HepG2 (cell line): ENCODE data around the gene INTS15. TPM values are rescaled to one million over a fixed set of nuclear protein-coding genes. Genes with fewer than 3 reads are reported as not detected.

Experiments
- ATAC-seq: fragments of 200-7000 bp; cut with Tn5 transposase; 3 replicates; pipeline ENCODE4 v1.9.1; 2020; ENCODE audit warnings: mild to moderate bottlenecking, moderate library complexity
- BruUV-seq: library from RNA; stranded (reverse); fragments of 400-500 nt; replicated peaks from 2 replicates; lab custom pipeline; 2021; lab: Mats Ljungman, UMichigan
- CTCF ChIA-PET: fragments of 300-600 bp; formaldehyde crosslinking; extraction: SDS; loops from one replicate; lab custom pipeline; 2021; ENCODE audit warnings: low total read pairs, inconsistent platforms, low intra/inter-chr PET ratio; lab: Yijun Ruan, JAX
- POLR2A ChIA-PET: fragments of 350-600 bp; sonication (Branson Sonifier 250); formaldehyde crosslinking; loops from one replicate; lab custom pipeline; 2020; ENCODE audit warnings: antibody characterized with exemption, inconsistent platforms; lab: Yijun Ruan, JAX
- DNase-seq: peaks from one replicate; pipeline ENCODE4 v3.0.0-alpha.2; 2015; ENCODE audit warnings: low spot score
- FAIRE-seq: peaks from 3 replicates; lab custom pipeline; 2011; peaks lifted over from hg19 to GRCh38; lab: Jason Lieb, UNC
- H2AFZ ChIP-seq: one replicate; pipeline ENCODE4 v1.6.1; 2011; ENCODE audit warnings: low read length, inconsistent platforms
- H3K27ac ChIP-seq: fragments of 300-600 bp; 3 replicates; pipeline ENCODE4 v1.8.0; 2011; ENCODE audit warnings: mixed run types, mild to moderate bottlenecking, mixed read lengths, low read length, inconsistent platforms; ENCODE audit not compliant: insufficient read depth; ENCODE audit errors: extremely low read length
- H3K27me3 ChIP-seq, 2 experiments: fragments of 200-600 bp in 1 of 2; 2 replicates in 1 of 2; 3 replicates in 1 of 2; pipeline versions ENCODE4 v1.6.0 to v1.8.0; 2011; ENCODE audit warnings: low read length in 2 of 2, mild to moderate bottlenecking in 2 of 2, moderate library complexity in 2 of 2, inconsistent platforms in 1 of 2; ENCODE audit not compliant: insufficient read depth in 2 of 2, control insufficient read depth in 1 of 2
- H3K36me3 ChIP-seq, 2 experiments: fragments of 200-600 bp in 1 of 2; replicated peaks in 1 of 2; 2 replicates in 1 of 2; 3 replicates in 1 of 2; pipeline versions ENCODE4 v1.5.1 to v1.8.0; 2011; ENCODE audit warnings: low read length in 2 of 2, inconsistent platforms in 1 of 2; ENCODE audit not compliant: insufficient read depth in 2 of 2, control insufficient read depth in 1 of 2
- H3K4me1 ChIP-seq: 2 replicates; pipeline ENCODE4 v1.5.1; 2012; ENCODE audit warnings: low read length, inconsistent platforms; ENCODE audit not compliant: insufficient read depth
- H3K4me2 ChIP-seq: 2 replicates; pipeline ENCODE4 v1.6.0; 2011; ENCODE audit warnings: low read depth, low read length, inconsistent platforms
- H3K4me3 ChIP-seq, 3 experiments: fragments of 200-600 bp in 1 of 3; sonication (generic), shearing (Covaris generic) in 1 of 3; replicated peaks in 1 of 3; 2 replicates each; pipeline ENCODE4 v1.5.1; 2011 to 2016; ENCODE audit warnings: low read length in 3 of 3, inconsistent platforms in 2 of 3, low read depth in 2 of 3, mild to moderate bottlenecking in 2 of 3, control low read depth in 1 of 3, mixed read lengths in 1 of 3; ENCODE audit not compliant: insufficient read depth in 1 of 3
- H3K79me2 ChIP-seq: one replicate; pipeline ENCODE4 v1.6.1; 2011; ENCODE audit warnings: low read length, inconsistent platforms; ENCODE audit not compliant: insufficient read depth
- H3K9ac ChIP-seq: 2 replicates; pipeline ENCODE4 v1.6.0; 2011; ENCODE audit warnings: mild to moderate bottlenecking, low read depth, low read length, inconsistent platforms; ENCODE audit not compliant: insufficient read depth
- H3K9me3 ChIP-seq: 2 replicates; pipeline ENCODE4 v1.5.1; 2012; ENCODE audit warnings: mild to moderate bottlenecking, low read length
- H4K20me1 ChIP-seq: 2 replicates; pipeline ENCODE4 v1.6.0; 2011; ENCODE audit warnings: inconsistent platforms, mild to moderate bottlenecking, low read length, moderate library complexity; ENCODE audit not compliant: insufficient read depth
- AGO2 ChIP-seq: fragments of 200-400 bp; formaldehyde crosslinking; optimal IDR thresholded peaks from 2 replicates; pipeline ENCODE3; 2017; ENCODE audit warnings: mild to moderate bottlenecking, low read depth, low read length, moderate library complexity
- ARNTL ChIP-seq: sonication (generic); formaldehyde crosslinking; IDR thresholded peaks from 2 replicates; pipeline ENCODE4 v1.4.0; 2020; ENCODE audit warnings: mild to moderate bottlenecking, missing genetic modification reagents
- ASH2L ChIP-seq: fragments of 300-600, 200-600 bp; sonication (generic); IDR thresholded peaks from 2 replicates; pipeline ENCODE4 v1.7.0; 2017; ENCODE audit warnings: low read depth, mild to moderate bottlenecking, moderate library complexity, mixed read lengths, low read length; ENCODE audit not compliant: insufficient read length
- DBP ChIP-seq: sonication (generic); formaldehyde crosslinking; IDR thresholded peaks from 2 replicates; pipeline ENCODE4 v1.4.0; 2020; ENCODE audit warnings: missing genetic modification reagents; ENCODE audit errors: not compliant biosample characterization
- TERF1 ChIP-seq: sonication (generic); formaldehyde crosslinking; IDR thresholded peaks from 2 replicates; pipeline ENCODE4 v1.8.0; 2022; ENCODE audit warnings: mild to moderate bottlenecking, missing genetic modification reagents, moderate library complexity
- ZNF12 ChIP-seq: sonication (generic); formaldehyde crosslinking; IDR thresholded peaks from 2 replicates; pipeline ENCODE4 v1.5.0; 2020; ENCODE audit warnings: missing genetic modification reagents
- ZNF543 ChIP-seq: sonication (generic); formaldehyde crosslinking; IDR thresholded peaks from 2 replicates; pipeline ENCODE4 v1.4.0; 2020; ENCODE audit warnings: mild to moderate bottlenecking, missing genetic modification reagents
- ZNF687 ChIP-seq: sonication (generic); formaldehyde crosslinking; IDR thresholded peaks from 2 replicates; pipeline ENCODE4 v1.5.1; 2020; ENCODE audit warnings: mild to moderate bottlenecking, missing genetic modification reagents, moderate library complexity
- ZSCAN12 ChIP-seq: sonication (generic); formaldehyde crosslinking; IDR thresholded peaks from 2 replicates; pipeline ENCODE4 v1.9.0; 2021; ENCODE audit warnings: mild to moderate bottlenecking, missing genetic modification reagents
- whole genome bisulfite sequencing: methylation state at CpG from one replicate; pipeline ENCODE4 v1.1.6; 2017; ENCODE audit warnings: low lambda C conversion rate; 5-methylcytosine and 5-hydroxymethylcytosine counted together
- in situ Hi-C: cut with HindIII; loops from 2 replicates; pipeline ENCODE4 v1.10.0; 2017; ENCODE audit warnings: low pct_unique_long_range_greater_than_20kb; ENCODE audit not compliant: extremely low pct_ligation_motif_present
- intact Hi-C: fragments of 100-400 bp; cut with micrococcal nuclease; formaldehyde crosslinking; loops from one replicate; pipeline ENCODE4 v1.10.0; 2022; ENCODE audit not compliant: unreplicated experiment
- polyA plus RNA-seq, 8 experiments: library from polyadenylated mRNA; depleted of rRNA in 3 of 8; stranded (reverse) in 7 of 8; unstranded in 1 of 8; fragments of >200 nt; fragmentation: Illumina TruSeq in 4 of 8; extraction: Trizol in 4 of 8; gene quantifications; 2 replicates each; pipeline versions ENCODE4 v1.2.1 to v1.2.3, GENCODE V29; 2011 to 2016; ENCODE audit warnings: low read depth in 4 of 8, missing spikeins in 1 of 8, mixed read lengths in 1 of 8; ENCODE audit not compliant: insufficient read depth in 1 of 8
- total RNA-seq, 5 experiments: library from RNA; depleted of rRNA; stranded (reverse); fragments of >200 nt; fragmentation: Illumina TruSeq; extraction: Trizol; gene quantifications; 2 replicates each; pipeline ENCODE4 v1.2.3, GENCODE V29; 2016; ENCODE audit warnings: low read depth in 1 of 5
- TF ChIP-seq, protein P1 (sequence below): sonication (generic); formaldehyde crosslinking; IDR thresholded peaks from 2 replicates; pipeline ENCODE4 v1.4.0; 2020; ENCODE audit warnings: missing genetic modification reagents

INTS15 gene
- total and polyA plus RNA-seq, 2 of the 13 experiments (the other 11 are each of a cell fraction or from before 2014, with no cell fraction given) = 16.3 to 25.7 TPM

- 0 out of 2 replicates have a peak, but pooled peaks have one; percentile 10 for TF ChIP-seq ZNF687 (CRISPR knock-in tag)
- TF ChIP-seq AGO2 = peak; percentile 67
- TF ChIP-seq, protein P1, sequence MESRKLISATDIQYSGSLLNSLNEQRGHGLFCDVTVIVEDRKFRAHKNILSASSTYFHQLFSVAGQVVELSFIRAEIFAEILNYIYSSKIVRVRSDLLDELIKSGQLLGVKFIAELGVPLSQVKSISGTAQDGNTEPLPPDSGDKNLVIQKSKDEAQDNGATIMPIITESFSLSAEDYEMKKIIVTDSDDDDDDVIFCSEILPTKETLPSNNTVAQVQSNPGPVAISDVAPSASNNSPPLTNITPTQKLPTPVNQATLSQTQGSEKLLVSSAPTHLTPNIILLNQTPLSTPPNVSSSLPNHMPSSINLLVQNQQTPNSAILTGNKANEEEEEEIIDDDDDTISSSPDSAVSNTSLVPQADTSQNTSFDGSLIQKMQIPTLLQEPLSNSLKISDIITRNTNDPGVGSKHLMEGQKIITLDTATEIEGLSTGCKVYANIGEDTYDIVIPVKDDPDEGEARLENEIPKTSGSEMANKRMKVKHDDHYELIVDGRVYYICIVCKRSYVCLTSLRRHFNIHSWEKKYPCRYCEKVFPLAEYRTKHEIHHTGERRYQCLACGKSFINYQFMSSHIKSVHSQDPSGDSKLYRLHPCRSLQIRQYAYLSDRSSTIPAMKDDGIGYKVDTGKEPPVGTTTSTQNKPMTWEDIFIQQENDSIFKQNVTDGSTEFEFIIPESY (CRISPR knock-in tag) = peak; percentile 57; the same call in 1 of the 2 replicates
Measured at GRCh38 chr7:6604458-6604857, 14.6 kb downstream of the INTS15 start (continued).

- H3K27ac ChIP-seq = no peak overlapping the region
- H3K79me2 ChIP-seq = no peaks in the 10 kb centered on the region
- CTCF ChIA-PET = no interaction called here
- H3K27me3 ChIP-seq = no peaks in the 10 kb centered on the region
- in situ Hi-C loops (no loop called here), intact Hi-C loops (no loop called here)
- FAIRE-seq = no peak
- H3K36me3 ChIP-seq = peaks cover 0 to 22% of the 10 kb centered on the region in 2 experiments; a peak in 3 of 5 replicates
- no peak overlapping the region for H3K4me2 ChIP-seq
- WGBS = 97% methylated on average over 25 of the region's 36 CpGs
- no peak for DNase-seq
- H3K9me3 ChIP-seq = no peaks in the 10 kb centered on the region
- no peak for ATAC-seq
- H3K4me1 ChIP-seq = no peaks in the 10 kb centered on the region
- BruUV-seq = no TSS peak
- H3K4me3 ChIP-seq = no peak overlapping the region
- no peak overlapping the region for H3K9ac ChIP-seq
- no peak overlapping the region for H2AFZ ChIP-seq
- POLR2A ChIA-PET = no interaction called here
- H4K20me1 ChIP-seq = no peaks in the 10 kb centered on the region; the same call in 1 of the 2 replicates
- TF ChIP-seq ASH2L (no peak), ZSCAN12 (no peak), DBP (CRISPR knock-in tag) (no peak), TERF1 (CRISPR knock-in tag) (no peak), ZNF12 (CRISPR knock-in tag) (no peak), ARNTL (CRISPR knock-in tag) (no peak), ZNF543 (no peak)
Measured at GRCh38 chr7:6606866-6607583, 17.2 kb downstream of the INTS15 start.
